HepG2 (cell line): ENCODE measurements around the gene RPL38. TPM values are rescaled to one million over a fixed set of nuclear protein-coding genes. Genes with fewer than 3 reads are reported as not detected.

Source experiments
- ATAC-seq: fragments of 200-7000 bp; cut with Tn5 transposase; 3 replicates; pipeline ENCODE4 v1.9.1; 2020; ENCODE audit warnings: mild to moderate bottlenecking, moderate library complexity
- BruUV-seq: library from RNA; stranded (reverse); fragments of 400-500 nt; replicated peaks from 2 replicates; lab custom pipeline; 2021; lab: Mats Ljungman, UMichigan
- CTCF ChIA-PET: fragments of 300-600 bp; formaldehyde crosslinking; extraction: SDS; loops from one replicate; lab custom pipeline; 2021; ENCODE audit warnings: low total read pairs, inconsistent platforms, low intra/inter-chr PET ratio; lab: Yijun Ruan, JAX
- POLR2A ChIA-PET: fragments of 350-600 bp; sonication (Branson Sonifier 250); formaldehyde crosslinking; loops from one replicate; lab custom pipeline; 2020; ENCODE audit warnings: antibody characterized with exemption, inconsistent platforms; lab: Yijun Ruan, JAX
- DNase-seq: peaks from one replicate; pipeline ENCODE4 v3.0.0-alpha.2; 2015; ENCODE audit warnings: low spot score
- FAIRE-seq: peaks from 3 replicates; lab custom pipeline; 2011; peaks lifted over from hg19 to GRCh38; lab: Jason Lieb, UNC
- H2AFZ ChIP-seq: one replicate; pipeline ENCODE4 v1.6.1; 2011; ENCODE audit warnings: low read length, inconsistent platforms
- H3K27ac ChIP-seq: fragments of 300-600 bp; 3 replicates; pipeline ENCODE4 v1.8.0; 2011; ENCODE audit warnings: mixed run types, mild to moderate bottlenecking, mixed read lengths, low read length, inconsistent platforms; ENCODE audit not compliant: insufficient read depth; ENCODE audit errors: extremely low read length
- H3K27me3 ChIP-seq, 2 experiments: fragments of 200-600 bp in 1 of 2; 2 replicates in 1 of 2; 3 replicates in 1 of 2; pipeline versions ENCODE4 v1.6.0 to v1.8.0; 2011; ENCODE audit warnings: low read length in 2 of 2, mild to moderate bottlenecking in 2 of 2, moderate library complexity in 2 of 2, inconsistent platforms in 1 of 2; ENCODE audit not compliant: insufficient read depth in 2 of 2, control insufficient read depth in 1 of 2
- H3K36me3 ChIP-seq, 2 experiments: fragments of 200-600 bp in 1 of 2; replicated peaks in 1 of 2; 2 replicates in 1 of 2; 3 replicates in 1 of 2; pipeline versions ENCODE4 v1.5.1 to v1.8.0; 2011; ENCODE audit warnings: low read length in 2 of 2, inconsistent platforms in 1 of 2; ENCODE audit not compliant: insufficient read depth in 2 of 2, control insufficient read depth in 1 of 2
- H3K4me1 ChIP-seq: 2 replicates; pipeline ENCODE4 v1.5.1; 2012; ENCODE audit warnings: low read length, inconsistent platforms; ENCODE audit not compliant: insufficient read depth
- H3K4me2 ChIP-seq: 2 replicates; pipeline ENCODE4 v1.6.0; 2011; ENCODE audit warnings: low read depth, low read length, inconsistent platforms
- H3K4me3 ChIP-seq, 3 experiments: fragments of 200-600 bp in 1 of 3; sonication (generic), shearing (Covaris generic) in 1 of 3; replicated peaks in 1 of 3; 2 replicates each; pipeline ENCODE4 v1.5.1; 2011 to 2016; ENCODE audit warnings: low read length in 3 of 3, inconsistent platforms in 2 of 3, low read depth in 2 of 3, mild to moderate bottlenecking in 2 of 3, control low read depth in 1 of 3, mixed read lengths in 1 of 3; ENCODE audit not compliant: insufficient read depth in 1 of 3
- H3K79me2 ChIP-seq: one replicate; pipeline ENCODE4 v1.6.1; 2011; ENCODE audit warnings: low read length, inconsistent platforms; ENCODE audit not compliant: insufficient read depth
- H3K9ac ChIP-seq: 2 replicates; pipeline ENCODE4 v1.6.0; 2011; ENCODE audit warnings: mild to moderate bottlenecking, low read depth, low read length, inconsistent platforms; ENCODE audit not compliant: insufficient read depth
- H3K9me3 ChIP-seq: 2 replicates; pipeline ENCODE4 v1.5.1; 2012; ENCODE audit warnings: mild to moderate bottlenecking, low read length
- H4K20me1 ChIP-seq: 2 replicates; pipeline ENCODE4 v1.6.0; 2011; ENCODE audit warnings: inconsistent platforms, mild to moderate bottlenecking, low read length, moderate library complexity; ENCODE audit not compliant: insufficient read depth
- AGO2 ChIP-seq: fragments of 200-400 bp; formaldehyde crosslinking; optimal IDR thresholded peaks from 2 replicates; pipeline ENCODE3; 2017; ENCODE audit warnings: mild to moderate bottlenecking, low read depth, low read length, moderate library complexity
- ATF7 ChIP-seq, 2 experiments: fragments of 450-650 bp in 1 of 2; sonication (generic) in 1 of 2; formaldehyde crosslinking in 1 of 2; IDR thresholded peaks; 2 replicates each; pipeline versions ENCODE4 v1.4.0 to v1.6.1; 2016 to 2020; ENCODE audit warnings: antibody characterized with exemption in 1 of 2, mild to moderate bottlenecking in 1 of 2, missing genetic modification reagents in 1 of 2
- ATM ChIP-seq: fragments of 450-650 bp; IDR thresholded peaks from 2 replicates; pipeline ENCODE4 v1.7.1; 2017; ENCODE audit warnings: mild to moderate bottlenecking, borderline replicate concordance
- CREB1 ChIP-seq, 2 experiments: fragments of 450-650 bp in 1 of 2; IDR thresholded peaks; 2 replicates each; pipeline ENCODE4 v1.6.1; 2016 to 2017; ENCODE audit warnings: control low read depth in 1 of 2, mild to moderate bottlenecking in 1 of 2, missing compliant biosample characterization in 1 of 2, missing genetic modification characterization in 1 of 2
- EEA1 ChIP-seq: sonication (generic); formaldehyde crosslinking; IDR thresholded peaks from 2 replicates; pipeline ENCODE4 v1.5.1; 2020; ENCODE audit warnings: mild to moderate bottlenecking, missing genetic modification reagents, borderline replicate concordance
- FLYWCH1 ChIP-seq: sonication (generic); formaldehyde crosslinking; IDR thresholded peaks from 2 replicates; pipeline ENCODE4 v1.8.1; 2023; ENCODE audit warnings: mild to moderate bottlenecking, missing genetic modification reagents
- KDM1A ChIP-seq: IDR thresholded peaks from 2 replicates; pipeline ENCODE4 v1.6.1; 2016; ENCODE audit warnings: missing compliant biosample characterization
- POLR2A ChIP-seq, 2 experiments: IDR thresholded peaks; 2 replicates each; pipeline ENCODE4 v1.6.1; 2011; ENCODE audit warnings: low read depth in 2 of 2, low read length in 2 of 2, mild to moderate bottlenecking in 1 of 2, moderate library complexity in 1 of 2; ENCODE audit not compliant: insufficient read depth in 1 of 2
- POLR2AphosphoS5 ChIP-seq: IDR thresholded peaks from 2 replicates; pipeline ENCODE4 v1.6.1; 2012; ENCODE audit warnings: low read depth, low read length
- ZNF260 ChIP-seq: sonication (generic); formaldehyde crosslinking; IDR thresholded peaks from 2 replicates; pipeline ENCODE4 v1.4.0; 2020; ENCODE audit warnings: missing genetic modification reagents, low read depth, mild to moderate bottlenecking, borderline replicate concordance
- ZNF883 ChIP-seq: sonication (generic); formaldehyde crosslinking; IDR thresholded peaks from 2 replicates; pipeline ENCODE4 v1.5.1; 2020; ENCODE audit warnings: mild to moderate bottlenecking, missing genetic modification reagents; ENCODE audit errors: not compliant biosample characterization
- WGBS: methylation state at CpG from one replicate; pipeline ENCODE4 v1.1.6; 2017; ENCODE audit warnings: low lambda C conversion rate; 5-methylcytosine and 5-hydroxymethylcytosine counted together
- in situ Hi-C: cut with HindIII; loops from 2 replicates; pipeline ENCODE4 v1.10.0; 2017; ENCODE audit warnings: low pct_unique_long_range_greater_than_20kb; ENCODE audit not compliant: extremely low pct_ligation_motif_present
- intact Hi-C: fragments of 100-400 bp; cut with micrococcal nuclease; formaldehyde crosslinking; loops from one replicate; pipeline ENCODE4 v1.10.0; 2022; ENCODE audit not compliant: unreplicated experiment
- polyA plus RNA-seq, 8 experiments: library from polyadenylated mRNA; depleted of rRNA in 3 of 8; stranded (reverse) in 7 of 8; unstranded in 1 of 8; fragments of >200 nt; fragmentation: Illumina TruSeq in 4 of 8; extraction: Trizol in 4 of 8; gene quantifications; 2 replicates each; pipeline versions ENCODE4 v1.2.1 to v1.2.3, GENCODE V29; 2011 to 2016; ENCODE audit warnings: low read depth in 4 of 8, missing spikeins in 1 of 8, mixed read lengths in 1 of 8; ENCODE audit not compliant: insufficient read depth in 1 of 8
- total RNA-seq, 5 experiments: library from RNA; depleted of rRNA; stranded (reverse); fragments of >200 nt; fragmentation: Illumina TruSeq; extraction: Trizol; gene quantifications; 2 replicates each; pipeline ENCODE4 v1.2.3, GENCODE V29; 2016; ENCODE audit warnings: low read depth in 1 of 5
- TF ChIP-seq, protein P1 (sequence below): sonication (generic); formaldehyde crosslinking; IDR thresholded peaks from 2 replicates; pipeline ENCODE4 v1.8.0; 2022; ENCODE audit warnings: missing genetic modification reagents, mild to moderate bottlenecking, borderline replicate concordance

Gene RPL38
- total and polyA plus RNA-seq, 2 of the 13 experiments (the other 11 are each of a cell fraction or from before 2014, with no cell fraction given), result 2,370 to 2,372 TPM

DNA sequence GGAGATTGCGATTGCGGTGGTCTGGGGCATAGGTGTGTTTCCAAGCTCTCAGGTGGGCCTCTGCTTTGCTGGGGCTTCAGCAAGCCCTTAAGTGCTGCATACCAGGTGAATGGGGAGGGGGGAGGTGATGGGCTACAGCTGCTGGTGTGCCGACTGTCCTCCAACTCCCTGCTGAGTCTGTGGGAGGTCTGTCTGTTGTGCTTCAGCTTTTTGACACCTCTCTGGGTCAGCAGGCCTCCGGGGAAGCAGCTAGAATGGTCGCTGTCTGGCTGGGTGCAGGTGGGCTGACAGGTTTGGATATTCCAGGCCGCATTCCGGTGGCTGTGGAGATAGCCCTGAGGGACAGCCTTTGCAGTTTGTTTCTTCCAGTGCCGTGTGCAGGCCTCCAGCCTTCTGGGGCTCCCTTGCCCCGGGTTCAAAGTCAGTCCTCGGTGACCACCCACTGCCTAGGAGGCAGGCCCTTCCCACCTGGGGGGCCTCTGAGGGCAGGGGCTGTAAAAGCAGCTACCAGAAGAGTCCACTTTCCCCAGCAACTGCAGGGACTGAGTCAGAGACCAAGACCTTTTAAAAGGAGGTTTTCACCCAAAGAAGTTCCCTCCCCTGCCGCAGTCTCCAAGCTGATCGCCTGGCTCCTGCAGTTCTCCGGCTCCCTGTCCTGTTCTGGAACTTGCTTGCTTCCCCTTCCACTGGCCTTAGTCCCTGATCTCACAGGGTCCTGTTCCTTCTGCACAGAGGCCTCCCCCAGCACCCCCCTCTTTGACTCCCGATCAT, 7.8 kb downstream of the RPL38 start (continued):
- TF ChIP-seq, protein P1, sequence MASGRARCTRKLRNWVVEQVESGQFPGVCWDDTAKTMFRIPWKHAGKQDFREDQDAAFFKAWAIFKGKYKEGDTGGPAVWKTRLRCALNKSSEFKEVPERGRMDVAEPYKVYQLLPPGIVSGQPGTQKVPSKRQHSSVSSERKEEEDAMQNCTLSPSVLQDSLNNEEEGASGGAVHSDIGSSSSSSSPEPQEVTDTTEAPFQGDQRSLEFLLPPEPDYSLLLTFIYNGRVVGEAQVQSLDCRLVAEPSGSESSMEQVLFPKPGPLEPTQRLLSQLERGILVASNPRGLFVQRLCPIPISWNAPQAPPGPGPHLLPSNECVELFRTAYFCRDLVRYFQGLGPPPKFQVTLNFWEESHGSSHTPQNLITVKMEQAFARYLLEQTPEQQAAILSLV (CRISPR knock-in tag), result no peak
- TF ChIP-seq ATM (no peak), KDM1A (no peak), AGO2 (peak; percentile 99), ZNF260 (no peak), FLYWCH1 (no peak), POLR2A (IDR thresholded peaks at IDR 0.05; ENCODE audit: insufficient read depth in 1 of 2, low read depth in 2 of 2, low read length in 2 of 2) (peak; percentile 43 to 69)

DNA sequence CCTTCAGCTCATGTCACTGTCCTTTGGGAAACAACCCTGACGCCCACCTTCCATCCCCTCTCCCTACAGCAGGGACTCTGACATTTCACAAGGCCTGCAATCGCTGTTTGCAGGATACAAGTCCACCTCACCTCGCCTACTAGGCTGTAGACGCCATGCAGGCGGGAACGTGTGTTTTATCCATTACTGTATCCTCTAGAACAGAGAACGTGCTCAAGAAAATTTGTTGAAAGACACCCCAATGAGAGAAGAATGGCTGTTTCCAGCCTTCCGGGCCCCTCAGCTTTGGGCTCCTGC, 8.4 kb downstream of the RPL38 start:
- Histone ChIP-seq H3K4me2 (no peak overlapping the region), H4K20me1 (peaks cover 44% of the 10 kb centered on the region), H3K4me3 (no peak overlapping the region), H3K9ac (no peak overlapping the region), H2AFZ (no peak overlapping the region), H3K36me3 (peaks cover 24 to 40% of the 10 kb centered on the region in 2 experiments), H3K27ac (no peak overlapping the region), H3K4me1 (peaks cover 53% of the 10 kb centered on the region), H3K79me2 (peaks cover 13% of the 10 kb centered on the region)
- WGBS, result 81% methylated on average over 8 of the region's 8 CpGs
- intact Hi-C loops, result no loop called here
- ChIA-PET CTCF (no interaction called here), POLR2A (interaction anchor here (0.7 kb wide), 1 partner anchor 85 kb away, joined by 3 read pairs; no protein-coding TSS in a partner anchor)
- peak; percentile 1 for ATAC-seq
- no TSS peak for BruUV-seq
- no peak for DNase-seq
- no peak for FAIRE-seq
- TF ChIP-seq CREB1 (IDR thresholded peaks at IDR 0.05), result no peak
- no peak for TF ChIP-seq CREB1 (CRISPR knock-in tag; IDR thresholded peaks at IDR 0.05)
- peak; percentile 21; the same call in 1 of the 2 replicates for TF ChIP-seq POLR2AphosphoS5
- no peak for TF ChIP-seq ATF7 (IDR thresholded peaks at IDR 0.05)
- no peak for TF ChIP-seq ATF7 (CRISPR knock-in tag; IDR thresholded peaks at IDR 0.05)
- peak; percentile 10 for TF ChIP-seq ZNF883 (CRISPR knock-in tag)
- no peak for TF ChIP-seq EEA1
- TF ChIP-seq, all 625 proteins: peak for 2
- peaks cover 0 to 8% of the 10 kb centered on the region in 2 experiments; a peak in 3 of 5 replicates for H3K27me3 ChIP-seq
- H3K9me3 ChIP-seq, result no peaks in the 10 kb centered on the region
- in situ Hi-C loops, result no loop called here
